H1 (cell line): ENCODE data around the gene SORL1-AS1.
A peak's percentile ranks its signal among the peaks of the same experiment; 100 is the strongest.

Experiments
- CTCF ChIA-PET: fragments of 300-600 bp; sonication (Branson Sonifier 250); formaldehyde crosslinking; loops from one replicate; lab custom pipeline; 2021; ENCODE audit not compliant: partially characterized antibody; lab: Charles Lee
- POLR2A ChIA-PET: fragments of 300-600 bp; sonication (Branson Sonifier 250); formaldehyde crosslinking; loops from one replicate; lab custom pipeline; 2021; ENCODE audit warnings: inconsistent platforms; ENCODE audit not compliant: partially characterized antibody; lab: Charles Lee
- DNase-seq, 2 experiments: peaks; one replicate each; pipeline versions ENCODE4 v3.0.0 to v3.0.0-alpha.2; 2010 to 2022; ENCODE audit warnings: low spot score in 2 of 2, low read depth in 1 of 2, mixed read lengths in 1 of 2
- FAIRE-seq: peaks from 2 replicates; lab custom pipeline; 2011; peaks lifted over from hg19 to GRCh38; lab: Jason Lieb, UNC
- H2AFZ ChIP-seq: 2 replicates; pipeline ENCODE4 v1.8.1; 2012; ENCODE audit warnings: low read length, inconsistent platforms
- H2AK5ac ChIP-seq: 2 replicates; pipeline ENCODE4 v1.6.1; 2013; ENCODE audit warnings: low read depth, low read length
- H2BK120ac ChIP-seq: replicated peaks from 2 replicates; pipeline ENCODE3; 2013; ENCODE audit warnings: low read depth, low read length, inconsistent platforms
- H2BK12ac ChIP-seq: 2 replicates; pipeline ENCODE4 v1.6.1; 2013; ENCODE audit warnings: low read depth, low read length
- H2BK15ac ChIP-seq: 2 replicates; pipeline ENCODE4 v1.6.1; 2013; ENCODE audit warnings: low read length
- H2BK20ac ChIP-seq: 2 replicates; pipeline ENCODE4 v1.6.1; 2013; ENCODE audit warnings: low read length
- H2BK5ac ChIP-seq: 2 replicates; pipeline ENCODE4 v1.6.1; 2013; ENCODE audit warnings: low read depth, low read length
- H3K14ac ChIP-seq: 2 replicates; pipeline ENCODE4 v1.6.1; 2013; ENCODE audit warnings: inconsistent platforms; ENCODE audit not compliant: insufficient read length
- H3K18ac ChIP-seq: 2 replicates; pipeline ENCODE4 v1.6.1; 2013; ENCODE audit warnings: low read length; ENCODE audit errors: extremely low read depth
- H3K23ac ChIP-seq: 2 replicates; pipeline ENCODE4 v1.6.1; 2013; ENCODE audit warnings: inconsistent platforms; ENCODE audit not compliant: insufficient read length
- H3K23me2 ChIP-seq: 2 replicates; pipeline ENCODE4 v1.6.1; 2013; ENCODE audit warnings: low read depth, low read length
- H3K27ac ChIP-seq: 2 replicates; pipeline ENCODE4 v1.6.1; 2011; ENCODE audit warnings: low read depth, low read length, inconsistent platforms
- H3K27me3 ChIP-seq, 4 experiments: replicated peaks in 1 of 4; 1 replicate in 1 of 4; 2 replicates in 3 of 4; pipeline versions ENCODE4 v1.6.1 to v1.8.1; 2011 to 2013; ENCODE audit warnings: low read length in 3 of 4, mild to moderate bottlenecking in 3 of 4, inconsistent platforms in 2 of 4, mixed read lengths in 2 of 4, moderate library complexity in 1 of 4; ENCODE audit not compliant: control insufficient read depth in 3 of 4, insufficient read depth in 3 of 4; ENCODE audit errors: extremely low read depth in 1 of 4
- H3K36me3 ChIP-seq, 4 experiments: 2 replicates each; pipeline versions ENCODE4 v1.6.1 to v1.8.1; 2011 to 2013; ENCODE audit warnings: mild to moderate bottlenecking in 4 of 4, low read length in 3 of 4, moderate library complexity in 2 of 4, control low read depth in 1 of 4, inconsistent platforms in 1 of 4; ENCODE audit not compliant: insufficient read depth in 4 of 4, control insufficient read depth in 2 of 4
- H3K4ac ChIP-seq: replicated peaks from 2 replicates; pipeline ENCODE3; 2013; ENCODE audit warnings: low read length, low read depth, mixed read lengths, inconsistent platforms; ENCODE audit not compliant: insufficient read length
- H3K4me1 ChIP-seq, 4 experiments: replicated peaks in 1 of 4; 1 replicate in 1 of 4; 2 replicates in 3 of 4; pipeline versions ENCODE4 v1.6.1 to v1.8.1; 2011 to 2013; ENCODE audit warnings: low read length in 3 of 4, inconsistent platforms in 2 of 4, mixed read lengths in 1 of 4; ENCODE audit not compliant: insufficient read depth in 4 of 4, control insufficient read depth in 3 of 4
- H3K4me2 ChIP-seq, 2 experiments: 2 replicates each; pipeline versions ENCODE4 v1.6.1 to v1.8.1; 2011 to 2013; ENCODE audit warnings: low read depth in 2 of 2, low read length in 2 of 2, control low read depth in 1 of 2, inconsistent platforms in 1 of 2, mild to moderate bottlenecking in 1 of 2; ENCODE audit not compliant: insufficient read depth in 1 of 2
- H3K4me3 ChIP-seq, 4 experiments: fragments of 200-600, 300-600 bp in 1 of 4; sonication (generic), shearing (Covaris generic), sonication (Bioruptor Twin) in 1 of 4; 2 replicates each; pipeline versions ENCODE4 v1.5.1 to v1.8.1; 2011 to 2016; ENCODE audit warnings: low read length in 4 of 4, low read depth in 3 of 4, control low read depth in 2 of 4, inconsistent platforms in 2 of 4, mild to moderate bottlenecking in 2 of 4, mixed read lengths in 1 of 4, moderate library complexity in 1 of 4; ENCODE audit not compliant: insufficient read depth in 2 of 4; ENCODE audit errors: extremely low read depth in 1 of 4
- H3K56ac ChIP-seq: replicated peaks from 2 replicates; pipeline ENCODE3; 2013; ENCODE audit warnings: low read depth, mild to moderate bottlenecking, mixed read lengths, low read length, inconsistent platforms; ENCODE audit not compliant: insufficient read length
- H3K79me1 ChIP-seq: 2 replicates; pipeline ENCODE4 v1.6.1; 2013; ENCODE audit warnings: low read depth, low read length, control low read depth
- H3K79me2 ChIP-seq, 2 experiments: 2 replicates each; pipeline versions ENCODE4 v1.6.1 to v1.8.1; 2012 to 2013; ENCODE audit warnings: low read length in 2 of 2, mild to moderate bottlenecking in 2 of 2, inconsistent platforms in 1 of 2; ENCODE audit not compliant: insufficient read depth in 2 of 2, control insufficient read depth in 1 of 2
- H3K9ac ChIP-seq, 4 experiments: replicated peaks in 1 of 4; 1 replicate in 1 of 4; 2 replicates in 3 of 4; pipeline versions ENCODE4 v1.6.1 to v1.8.1; 2011 to 2013; ENCODE audit warnings: low read depth in 3 of 4, low read length in 3 of 4, control low read depth in 2 of 4, mild to moderate bottlenecking in 2 of 4, moderate library complexity in 2 of 4, inconsistent platforms in 1 of 4; ENCODE audit errors: extremely low read depth in 1 of 4
- H3K9me3 ChIP-seq, 2 experiments: 2 replicates each; pipeline versions ENCODE4 v1.6.1 to v1.8.1; 2012 to 2013; ENCODE audit warnings: mild to moderate bottlenecking in 2 of 2, moderate library complexity in 2 of 2, control low read depth in 1 of 2, inconsistent platforms in 1 of 2, low read depth in 1 of 2, low read length in 1 of 2, mixed read lengths in 1 of 2; ENCODE audit not compliant: insufficient read depth in 2 of 2
- H4K20me1 ChIP-seq, 2 experiments: replicated peaks in 1 of 2; 2 replicates each; pipeline versions ENCODE3 to v1.8.1; 2011 to 2013; ENCODE audit warnings: inconsistent platforms in 2 of 2, low read length in 2 of 2, mild to moderate bottlenecking in 1 of 2; ENCODE audit not compliant: insufficient read depth in 2 of 2, control insufficient read depth in 1 of 2
- H4K5ac ChIP-seq: 2 replicates; pipeline ENCODE4 v1.6.1; 2013; ENCODE audit warnings: low read length, low read depth, mixed read lengths, inconsistent platforms; ENCODE audit not compliant: insufficient read length
- H4K8ac ChIP-seq: 2 replicates; pipeline ENCODE4 v1.8.0; 2013; ENCODE audit warnings: mild to moderate bottlenecking, moderate library complexity, low read length, inconsistent platforms; ENCODE audit not compliant: insufficient read depth; ENCODE audit errors: extremely low read depth
- H4K91ac ChIP-seq: replicated peaks from 2 replicates; pipeline ENCODE3; 2013; ENCODE audit warnings: low read length, mixed read lengths, inconsistent platforms; ENCODE audit not compliant: insufficient read length
- BCL11A ChIP-seq, 2 experiments: IDR thresholded peaks; one replicate each; pipeline ENCODE4 v1.6.1; 2011; ENCODE audit warnings: low read depth in 2 of 2, low read length in 2 of 2, mild to moderate bottlenecking in 2 of 2
- BRCA1 ChIP-seq: IDR thresholded peaks from 2 replicates; pipeline ENCODE4 v1.6.1; 2012; ENCODE audit warnings: low read depth, low read length, improper control_type of control experiment
- CBX5 ChIP-seq: fragments of 300-800, 300-1000 bp; sonication (generic); IDR thresholded peaks from 2 replicates; pipeline ENCODE4 v1.7.1; 2016; ENCODE audit warnings: antibody characterized with exemption, low read length, low read depth
- CEBPB ChIP-seq: IDR thresholded peaks from 2 replicates; pipeline ENCODE4 v1.6.1; 2012; ENCODE audit warnings: low read depth, low read length
- CREB1 ChIP-seq: IDR thresholded peaks from 2 replicates; pipeline ENCODE4 v1.6.1; 2012; ENCODE audit warnings: inconsistent platforms
- EZH2 ChIP-seq: fragments of 200-600 bp; sonication (generic); IDR thresholded peaks from 2 replicates; pipeline ENCODE4 v1.7.1; 2012; ENCODE audit warnings: low read depth, mild to moderate bottlenecking, moderate library complexity, low read length, inconsistent platforms; ENCODE audit not compliant: severe bottlenecking
- GABPA ChIP-seq: IDR thresholded peaks from 2 replicates; pipeline ENCODE4 v1.6.1; 2011; ENCODE audit warnings: mild to moderate bottlenecking, low read length, moderate library complexity, borderline replicate concordance; ENCODE audit not compliant: insufficient read depth
- HDAC6 ChIP-seq: IDR thresholded peaks from one replicate; pipeline ENCODE4 v1.7.1; 2012; ENCODE audit warnings: low read depth, mild to moderate bottlenecking, inconsistent platforms, low read length, moderate library complexity
- JUN ChIP-seq: IDR thresholded peaks from 2 replicates; pipeline ENCODE4 v1.6.1; 2011; ENCODE audit warnings: low read depth, mild to moderate bottlenecking, improper control_type of control experiment, low read length
- POLR2A ChIP-seq, 2 experiments: IDR thresholded peaks; 1 replicate in 1 of 2; 2 replicates in 1 of 2; pipeline ENCODE4 v1.6.1; 2011; ENCODE audit warnings: low read depth in 2 of 2, low read length in 2 of 2, mild to moderate bottlenecking in 2 of 2; ENCODE audit errors: control extremely low read depth in 1 of 2
- POU5F1 ChIP-seq: IDR thresholded peaks from 2 replicates; pipeline ENCODE4 v1.6.1; 2011; ENCODE audit warnings: low read depth, mild to moderate bottlenecking, low read length, moderate library complexity
- RXRA ChIP-seq: IDR thresholded peaks from 2 replicates; pipeline ENCODE4 v1.6.1; 2011; ENCODE audit warnings: low read depth, mild to moderate bottlenecking, low read length, moderate library complexity; ENCODE audit not compliant: insufficient read depth
- SIN3A ChIP-seq, 2 experiments: IDR thresholded peaks in 1 of 2; conservative IDR thresholded peaks in 1 of 2; 2 replicates each; pipeline ENCODE4 v1.6.1; 2011 to 2012; ENCODE audit warnings: low read length in 2 of 2, improper control_type of control experiment in 1 of 2, low read depth in 1 of 2, mild to moderate bottlenecking in 1 of 2
- SP2 ChIP-seq: IDR thresholded peaks from 2 replicates; pipeline ENCODE4 v1.6.1; 2012; ENCODE audit warnings: mild to moderate bottlenecking, low read length, inconsistent platforms
- TCF12 ChIP-seq: IDR thresholded peaks from 2 replicates; pipeline ENCODE4 v1.6.1; 2011; ENCODE audit warnings: low read depth, mild to moderate bottlenecking, low read length
- WGBS, 2 experiments: shearing (Covaris generic) in 1 of 2; methylation state at CpG; one replicate each; pipeline versions ENCODE4 v1.1.6 to v1.1.7; 2013 to 2015; ENCODE audit warnings: low lambda C conversion rate in 2 of 2, mixed read lengths in 2 of 2, inconsistent platforms in 1 of 2, low coverage in 1 of 2, missing lambda C conversion rate in 1 of 2; ENCODE audit not compliant: insufficient replicate concordance in 2 of 2, insufficient coverage in 1 of 2, insufficient read length in 1 of 2; ENCODE audit errors: extremely low coverage in 1 of 2, missing lambda C conversion rate in 1 of 2; 5-methylcytosine and 5-hydroxymethylcytosine counted together
- TF ChIP-seq, protein P1 (sequence below): IDR thresholded peaks from 2 replicates; pipeline ENCODE4 v1.6.1; 2012; ENCODE audit warnings: inconsistent platforms

SORL1-AS1 gene

DNA sequence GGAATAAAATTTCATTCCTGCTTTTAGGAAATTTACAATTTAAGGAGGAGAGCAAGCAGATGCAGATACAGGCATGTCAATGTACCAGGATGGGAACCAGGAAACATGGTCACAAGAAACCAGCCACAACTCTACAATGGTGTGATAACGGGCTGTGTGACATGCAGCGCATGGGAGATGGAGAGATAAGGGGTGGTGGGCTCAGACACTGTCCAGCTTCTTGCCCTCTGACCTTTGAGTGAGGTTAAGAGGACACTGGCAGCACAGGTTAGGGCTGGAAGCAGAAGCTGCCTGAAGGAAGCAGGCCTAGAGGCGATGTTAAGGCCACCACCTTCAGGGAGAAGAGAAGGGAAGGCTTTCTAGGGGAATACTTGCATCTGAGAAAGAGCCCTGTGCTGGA is 2.3 kb upstream of the SORL1-AS1 start:
- Histone ChIP-seq H3K27ac (no peak overlapping the region), H2BK5ac (peak overlapping the region; percentile 80; the same call in 1 of the 2 replicates), H3K4me2 (no peak overlapping the region), H2AK5ac (peak overlapping the region; percentile 24; the same call in 1 of the 2 replicates), H3K4ac (no peak overlapping the region), H3K4me1 (peaks cover 16 to 33% (median 21%) of the 10 kb centered on the region in 4 experiments), H3K79me2 (peaks cover 24 to 76% of the 10 kb centered on the region in 2 experiments), H2BK20ac (no peak overlapping the region; the same call in 1 of the 2 replicates), H2BK15ac (no peak overlapping the region), H4K91ac (no peak overlapping the region), H3K79me1 (peaks cover 13% of the 10 kb centered on the region), H3K27me3 (peaks cover 0 to 3% (median 1%) of the 10 kb centered on the region in 4 experiments; a peak in 4 of 7 replicates), H3K4me3 (no peak overlapping the region), H3K36me3 (no peaks in the 10 kb centered on the region; a peak in 1 of 8 replicates), H4K20me1 (peaks cover 0 to 2% of the 10 kb centered on the region in 2 experiments), H2AFZ (no peak overlapping the region), H3K56ac (no peak overlapping the region), H4K5ac (no peak overlapping the region), H3K9me3 (no peaks in the 10 kb centered on the region), H3K23ac (no peak overlapping the region), H2BK12ac (no peak overlapping the region), H2BK120ac (no peak overlapping the region), H3K23me2 (peaks cover 10% of the 10 kb centered on the region), H4K8ac (no peak overlapping the region), H3K9ac (no peak overlapping the region), H3K14ac (no peak overlapping the region), H3K18ac (no peak overlapping the region)
- FAIRE-seq = no peak
- DNase-seq = no peak
- ChIA-PET POLR2A (interaction anchor here (0.6 to 3.4 kb wide), 2 partner anchors 11 to 1171 kb away, joined by 5 to 16 read pairs; no protein-coding TSS in a partner anchor), CTCF (no interaction called here)
- WGBS, 2 experiments = 85% methylated on average over 3 of the region's 3 CpGs; no CpG with 5 or more reads in 1 of the 2 experiments
- TF ChIP-seq BRCA1 (no peak), RXRA (no peak), EZH2 (no peak), CREB1 (no peak), CEBPB (no peak), SP2 (no peak), SIN3A (conservative IDR thresholded peaks at IDR 0.05 in 1 of 2, IDR thresholded peaks at IDR 0.05 in 1 of 2; ENCODE audit: low read depth in 1 of 2, low read length in 2 of 2) (no peak), JUN (no peak), GABPA (no peak), HDAC6 (no peak), CBX5 (no peak), POU5F1 (no peak), TCF12 (no peak), POLR2A (IDR thresholded peaks at IDR 0.05; ENCODE audit: control extremely low read depth in 1 of 2, low read depth in 2 of 2, low read length in 2 of 2) (no peak), BCL11A (IDR thresholded peaks at IDR 0.05; ENCODE audit: low read depth in 2 of 2, low read length in 2 of 2) (no peak)
- TF ChIP-seq, protein P1, sequence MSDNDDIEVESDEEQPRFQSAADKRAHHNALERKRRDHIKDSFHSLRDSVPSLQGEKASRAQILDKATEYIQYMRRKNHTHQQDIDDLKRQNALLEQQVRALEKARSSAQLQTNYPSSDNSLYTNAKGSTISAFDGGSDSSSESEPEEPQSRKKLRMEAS = no peak
